Liver (tissue), 9 donors: ENCODE measurements around the gene ZSWIM6. TPM values are rescaled to one million over a fixed set of nuclear protein-coding genes. Genes with fewer than 3 reads are reported as not detected.

Experiments used
- DNase-seq: peaks from one replicate; pipeline ENCODE4 v3.0.0-alpha.2; 2017; ENCODE audit warnings: low spot score
- H3K27ac ChIP-seq, 2 donors: one replicate each; pipeline ENCODE4 v1.7.0; 2013; ENCODE audit warnings: inconsistent platforms in 2 of 2, low read length in 2 of 2, control low read depth in 1 of 2, low read depth in 1 of 2, mild to moderate bottlenecking in 1 of 2
- H3K27me3 ChIP-seq, 4 donors: one replicate each; pipeline versions ENCODE4 v1.6.1 to v1.7.0; 2013; ENCODE audit warnings: low read length in 3 of 4, inconsistent platforms in 1 of 4, mild to moderate bottlenecking in 1 of 4, moderate library complexity in 1 of 4; ENCODE audit not compliant: control insufficient read depth in 4 of 4, insufficient read depth in 4 of 4
- H3K36me3 ChIP-seq, 4 donors: one replicate each; pipeline versions ENCODE4 v1.6.1 to v1.7.0; 2013; ENCODE audit warnings: low read length in 3 of 4, mild to moderate bottlenecking in 3 of 4, low read depth in 1 of 4, moderate library complexity in 1 of 4; ENCODE audit not compliant: control insufficient read depth in 4 of 4, insufficient read depth in 3 of 4
- H3K4me1 ChIP-seq, 4 donors: one replicate each; pipeline versions ENCODE4 v1.6.1 to v1.7.0; 2013; ENCODE audit warnings: low read length in 3 of 4, mild to moderate bottlenecking in 3 of 4, moderate library complexity in 1 of 4; ENCODE audit not compliant: control insufficient read depth in 4 of 4, insufficient read depth in 4 of 4
- H3K4me3 ChIP-seq, 3 donors: one replicate each; pipeline versions ENCODE4 v1.6.1 to v1.7.0; 2013; ENCODE audit warnings: low read length in 3 of 3, control low read depth in 1 of 3, low read depth in 1 of 3, mild to moderate bottlenecking in 1 of 3
- H3K9ac ChIP-seq, 2 donors: one replicate each; pipeline ENCODE4 v1.7.0; 2013; ENCODE audit warnings: low read length in 2 of 2, mild to moderate bottlenecking in 2 of 2, moderate library complexity in 2 of 2, control low read depth in 1 of 2, low read depth in 1 of 2
- H3K9me3 ChIP-seq, 4 donors: one replicate each; pipeline versions ENCODE4 v1.6.1 to v1.7.0; 2013; ENCODE audit warnings: low read length in 3 of 4; ENCODE audit not compliant: control insufficient read depth in 4 of 4
- EGR1 ChIP-seq, 2 donors: IDR thresholded peaks; 2 replicates each; pipeline ENCODE4 v1.6.1; 2016 to 2018; ENCODE audit warnings: antibody characterized with exemption in 2 of 2, low read depth in 2 of 2
- FOXA1 ChIP-seq: IDR thresholded peaks from 2 replicates; pipeline ENCODE4 v1.6.1; 2016; ENCODE audit warnings: antibody characterized with exemption
- FOXA2 ChIP-seq: IDR thresholded peaks from 2 replicates; pipeline ENCODE4 v1.6.1; 2016; ENCODE audit warnings: antibody characterized with exemption
- GABPA ChIP-seq, 2 donors: IDR thresholded peaks in 1 of 2; conservative IDR thresholded peaks in 1 of 2; 2 replicates each; pipeline ENCODE4 v1.6.1; 2016; ENCODE audit warnings: antibody characterized with exemption in 2 of 2, mild to moderate bottlenecking in 1 of 2, moderate library complexity in 1 of 2
- HNF4A ChIP-seq, 2 donors: conservative IDR thresholded peaks; 2 replicates each; pipeline ENCODE4 v1.6.1; 2016; ENCODE audit warnings: antibody characterized with exemption in 2 of 2, mild to moderate bottlenecking in 2 of 2
- HNF4G ChIP-seq: IDR thresholded peaks from 2 replicates; pipeline ENCODE4 v1.6.1; 2016; ENCODE audit warnings: antibody characterized with exemption
- JUND ChIP-seq, 2 donors: IDR thresholded peaks; 2 replicates each; pipeline ENCODE4 v1.6.1; 2016; ENCODE audit warnings: antibody characterized with exemption in 2 of 2
- NR2F2 ChIP-seq: IDR thresholded peaks from 2 replicates; pipeline ENCODE4 v1.6.1; 2016; ENCODE audit warnings: antibody characterized with exemption
- RXRA ChIP-seq, 2 donors: IDR thresholded peaks; 2 replicates each; pipeline ENCODE4 v1.6.1; 2017 to 2018; ENCODE audit warnings: antibody characterized with exemption in 2 of 2, mild to moderate bottlenecking in 1 of 2
- SP1 ChIP-seq: IDR thresholded peaks from 2 replicates; pipeline ENCODE4 v1.6.1; 2018; ENCODE audit warnings: antibody characterized with exemption, mild to moderate bottlenecking
- TAF1 ChIP-seq: conservative IDR thresholded peaks from 2 replicates; pipeline ENCODE4 v1.6.1; 2016; ENCODE audit warnings: antibody characterized with exemption, mild to moderate bottlenecking
- YY1 ChIP-seq: IDR thresholded peaks from 2 replicates; pipeline ENCODE4 v1.6.1; 2016; ENCODE audit warnings: antibody characterized with exemption, mild to moderate bottlenecking
- WGBS: extraction: QIAGEN DNeasy Blood & Tissue Kit; methylation state at CpG from one replicate; pipeline ENCODE4 v1.1.7; 2013; 5-methylcytosine and 5-hydroxymethylcytosine counted together
- polyA plus RNA-seq, 2 donors: library from polyadenylated mRNA; stranded (reverse) in 1 of 2; unstranded in 1 of 2; fragments of 200-250 nt in 1 of 2; fragments of >200 nt in 1 of 2; fragmentation: Nextera tagmentation in 1 of 2; extraction: Ambion mirVana in 1 of 2; gene quantifications; one replicate each; pipeline versions ENCODE4 v1.2.1 to v1.2.3, GENCODE V29; 2013 to 2015
- total RNA-seq, 2 donors: library from RNA; depleted of rRNA; stranded (reverse); fragments of >200 nt; gene quantifications; one replicate each; pipeline ENCODE4 v1.2.3, GENCODE V29; 2014
- TF ChIP-seq, protein P1 (sequence below): fragments of 150-350 bp; IDR thresholded peaks from 2 replicates; pipeline ENCODE4 v1.5.1; 2017; ENCODE audit warnings: improper control_type of control experiment, low read depth, low read length; ENCODE audit not compliant: missing input control
- TF ChIP-seq, protein P2 (sequence below): IDR thresholded peaks from 2 replicates; pipeline ENCODE4 v1.6.1; 2016; ENCODE audit warnings: antibody characterized with exemption
- TF ChIP-seq, protein P3 (sequence below): IDR thresholded peaks from 2 replicates; pipeline ENCODE4 v1.6.1; 2016; ENCODE audit warnings: antibody characterized with exemption, mild to moderate bottlenecking
- TF ChIP-seq, protein P4 (sequence below): IDR thresholded peaks from 2 replicates; pipeline ENCODE4 v1.6.1; 2016; ENCODE audit warnings: antibody characterized with exemption
- TF ChIP-seq, protein P5 (sequence below): IDR thresholded peaks from 2 replicates; pipeline ENCODE4 v1.6.1; 2016; ENCODE audit warnings: antibody characterized with exemption
- donor health status: healthy.
- donor health status: healthy.
- donor health status: healthy.
- donor health status: healthy.
- donor health status: healthy.

Gene ZSWIM6
- total and polyA plus RNA-seq, 4 donors, result 1.3 to 5.2 (median 3.3) TPM

GRCh38 chr5:61471352-61471751 is 139.3 kb downstream of the ZSWIM6 start:
- no peak overlapping the region for H3K27ac ChIP-seq
- no peaks in the 10 kb centered on the region for H3K27me3 ChIP-seq
- TF ChIP-seq HNF4A (conservative IDR thresholded peaks at IDR 0.05), result no peak
- TF ChIP-seq FOXA1, result no peak
- TF ChIP-seq JUND (IDR thresholded peaks at IDR 0.05), result no peak
- TF ChIP-seq, protein P1, sequence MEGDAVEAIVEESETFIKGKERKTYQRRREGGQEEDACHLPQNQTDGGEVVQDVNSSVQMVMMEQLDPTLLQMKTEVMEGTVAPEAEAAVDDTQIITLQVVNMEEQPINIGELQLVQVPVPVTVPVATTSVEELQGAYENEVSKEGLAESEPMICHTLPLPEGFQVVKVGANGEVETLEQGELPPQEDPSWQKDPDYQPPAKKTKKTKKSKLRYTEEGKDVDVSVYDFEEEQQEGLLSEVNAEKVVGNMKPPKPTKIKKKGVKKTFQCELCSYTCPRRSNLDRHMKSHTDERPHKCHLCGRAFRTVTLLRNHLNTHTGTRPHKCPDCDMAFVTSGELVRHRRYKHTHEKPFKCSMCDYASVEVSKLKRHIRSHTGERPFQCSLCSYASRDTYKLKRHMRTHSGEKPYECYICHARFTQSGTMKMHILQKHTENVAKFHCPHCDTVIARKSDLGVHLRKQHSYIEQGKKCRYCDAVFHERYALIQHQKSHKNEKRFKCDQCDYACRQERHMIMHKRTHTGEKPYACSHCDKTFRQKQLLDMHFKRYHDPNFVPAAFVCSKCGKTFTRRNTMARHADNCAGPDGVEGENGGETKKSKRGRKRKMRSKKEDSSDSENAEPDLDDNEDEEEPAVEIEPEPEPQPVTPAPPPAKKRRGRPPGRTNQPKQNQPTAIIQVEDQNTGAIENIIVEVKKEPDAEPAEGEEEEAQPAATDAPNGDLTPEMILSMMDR, result no peak
- TF ChIP-seq, protein P2, sequence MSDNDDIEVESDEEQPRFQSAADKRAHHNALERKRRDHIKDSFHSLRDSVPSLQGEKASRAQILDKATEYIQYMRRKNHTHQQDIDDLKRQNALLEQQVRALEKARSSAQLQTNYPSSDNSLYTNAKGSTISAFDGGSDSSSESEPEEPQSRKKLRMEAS, result no peak
- no peak for TF ChIP-seq YY1
- TF ChIP-seq, protein P3, sequence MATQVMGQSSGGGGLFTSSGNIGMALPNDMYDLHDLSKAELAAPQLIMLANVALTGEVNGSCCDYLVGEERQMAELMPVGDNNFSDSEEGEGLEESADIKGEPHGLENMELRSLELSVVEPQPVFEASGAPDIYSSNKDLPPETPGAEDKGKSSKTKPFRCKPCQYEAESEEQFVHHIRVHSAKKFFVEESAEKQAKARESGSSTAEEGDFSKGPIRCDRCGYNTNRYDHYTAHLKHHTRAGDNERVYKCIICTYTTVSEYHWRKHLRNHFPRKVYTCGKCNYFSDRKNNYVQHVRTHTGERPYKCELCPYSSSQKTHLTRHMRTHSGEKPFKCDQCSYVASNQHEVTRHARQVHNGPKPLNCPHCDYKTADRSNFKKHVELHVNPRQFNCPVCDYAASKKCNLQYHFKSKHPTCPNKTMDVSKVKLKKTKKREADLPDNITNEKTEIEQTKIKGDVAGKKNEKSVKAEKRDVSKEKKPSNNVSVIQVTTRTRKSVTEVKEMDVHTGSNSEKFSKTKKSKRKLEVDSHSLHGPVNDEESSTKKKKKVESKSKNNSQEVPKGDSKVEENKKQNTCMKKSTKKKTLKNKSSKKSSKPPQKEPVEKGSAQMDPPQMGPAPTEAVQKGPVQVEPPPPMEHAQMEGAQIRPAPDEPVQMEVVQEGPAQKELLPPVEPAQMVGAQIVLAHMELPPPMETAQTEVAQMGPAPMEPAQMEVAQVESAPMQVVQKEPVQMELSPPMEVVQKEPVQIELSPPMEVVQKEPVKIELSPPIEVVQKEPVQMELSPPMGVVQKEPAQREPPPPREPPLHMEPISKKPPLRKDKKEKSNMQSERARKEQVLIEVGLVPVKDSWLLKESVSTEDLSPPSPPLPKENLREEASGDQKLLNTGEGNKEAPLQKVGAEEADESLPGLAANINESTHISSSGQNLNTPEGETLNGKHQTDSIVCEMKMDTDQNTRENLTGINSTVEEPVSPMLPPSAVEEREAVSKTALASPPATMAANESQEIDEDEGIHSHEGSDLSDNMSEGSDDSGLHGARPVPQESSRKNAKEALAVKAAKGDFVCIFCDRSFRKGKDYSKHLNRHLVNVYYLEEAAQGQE, result no peak
- no peak for TF ChIP-seq TAF1
- no peak for TF ChIP-seq NR2F2
- no peak for TF ChIP-seq EGR1 (IDR thresholded peaks at IDR 0.05; ENCODE audit: low read depth in 2 of 2)
- TF ChIP-seq, protein P4, sequence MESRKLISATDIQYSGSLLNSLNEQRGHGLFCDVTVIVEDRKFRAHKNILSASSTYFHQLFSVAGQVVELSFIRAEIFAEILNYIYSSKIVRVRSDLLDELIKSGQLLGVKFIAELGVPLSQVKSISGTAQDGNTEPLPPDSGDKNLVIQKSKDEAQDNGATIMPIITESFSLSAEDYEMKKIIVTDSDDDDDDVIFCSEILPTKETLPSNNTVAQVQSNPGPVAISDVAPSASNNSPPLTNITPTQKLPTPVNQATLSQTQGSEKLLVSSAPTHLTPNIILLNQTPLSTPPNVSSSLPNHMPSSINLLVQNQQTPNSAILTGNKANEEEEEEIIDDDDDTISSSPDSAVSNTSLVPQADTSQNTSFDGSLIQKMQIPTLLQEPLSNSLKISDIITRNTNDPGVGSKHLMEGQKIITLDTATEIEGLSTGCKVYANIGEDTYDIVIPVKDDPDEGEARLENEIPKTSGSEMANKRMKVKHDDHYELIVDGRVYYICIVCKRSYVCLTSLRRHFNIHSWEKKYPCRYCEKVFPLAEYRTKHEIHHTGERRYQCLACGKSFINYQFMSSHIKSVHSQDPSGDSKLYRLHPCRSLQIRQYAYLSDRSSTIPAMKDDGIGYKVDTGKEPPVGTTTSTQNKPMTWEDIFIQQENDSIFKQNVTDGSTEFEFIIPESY, result no peak
- TF ChIP-seq HNF4G, result no peak
- H3K36me3 ChIP-seq, result peaks cover 0 to 2% (median 0%) of the 10 kb centered on the region in 4 donors
- no peak overlapping the region for H3K9ac ChIP-seq
- H3K4me3 ChIP-seq, result no peak overlapping the region
- no peaks in the 10 kb centered on the region for H3K9me3 ChIP-seq
- no peak for DNase-seq
- WGBS, result 94% methylated on average over 1 of the region's 1 CpG
- H3K4me1 ChIP-seq, result peaks cover 0 to 26% (median 14%) of the 10 kb centered on the region in 4 donors

DNA sequence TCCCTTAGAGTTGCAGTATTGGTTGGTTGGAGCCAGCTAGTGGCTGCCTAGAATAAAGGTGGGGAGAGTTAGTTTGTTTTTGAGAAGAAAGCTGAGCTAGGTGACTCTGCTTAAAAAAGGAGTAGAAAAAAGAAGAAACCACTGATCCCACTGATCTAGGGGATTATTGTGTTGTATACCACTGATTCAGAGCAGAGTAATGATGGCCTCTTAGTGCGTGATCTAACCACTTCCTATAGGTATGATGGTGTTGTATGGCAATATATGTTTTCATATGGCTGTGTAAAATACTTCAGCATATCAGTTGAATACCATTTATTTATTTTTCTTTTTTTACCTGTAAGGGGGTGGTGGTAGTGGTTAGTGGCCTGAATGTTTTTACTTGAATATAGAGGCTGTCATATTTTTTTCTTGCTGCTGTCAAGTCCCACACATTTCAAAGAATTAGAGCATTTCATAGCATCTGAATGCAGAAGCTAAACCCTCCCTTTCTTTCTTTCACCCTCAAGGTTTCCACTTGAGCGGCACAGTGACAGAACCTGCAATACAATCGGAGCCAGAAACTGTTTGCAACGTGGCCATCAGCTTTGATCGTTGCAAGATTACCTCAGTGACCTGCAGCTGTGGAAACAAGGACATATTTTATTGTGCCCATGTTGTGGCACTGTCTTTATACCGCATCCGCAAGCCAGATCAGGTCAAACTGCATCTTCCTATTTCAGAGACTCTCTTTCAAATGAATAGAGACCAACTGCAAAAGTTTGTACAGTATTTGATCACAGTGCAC is 140.3 kb downstream of the ZSWIM6 start:
- 58% methylated on average over 7 of the region's 7 CpGs for WGBS
- Histone ChIP-seq H3K27ac (no peak overlapping the region), H3K4me3 (no peak overlapping the region), H3K36me3 (peaks cover 0 to 2% (median 0%) of the 10 kb centered on the region in 4 donors), H3K9me3 (no peaks in the 10 kb centered on the region), H3K27me3 (no peaks in the 10 kb centered on the region), H3K4me1 (peaks cover 0 to 25% (median 7%) of the 10 kb centered on the region in 4 donors), H3K9ac (no peak overlapping the region)
- DNase-seq, result no peak
- TF ChIP-seq, protein P3, result no peak
- no peak for TF ChIP-seq FOXA1
- no peak for TF ChIP-seq FOXA2
- no peak for TF ChIP-seq NR2F2
- no peak for TF ChIP-seq YY1
- TF ChIP-seq GABPA (IDR thresholded peaks at IDR 0.05 in 1 of 2, conservative IDR thresholded peaks at IDR 0.05 in 1 of 2), result no peak
- TF ChIP-seq TAF1, result no peak
- TF ChIP-seq, protein P4, result no peak
- no peak for TF ChIP-seq RXRA (IDR thresholded peaks at IDR 0.05)
- no peak for TF ChIP-seq SP1
- no peak for TF ChIP-seq HNF4A (conservative IDR thresholded peaks at IDR 0.05)
- TF ChIP-seq, protein P5, sequence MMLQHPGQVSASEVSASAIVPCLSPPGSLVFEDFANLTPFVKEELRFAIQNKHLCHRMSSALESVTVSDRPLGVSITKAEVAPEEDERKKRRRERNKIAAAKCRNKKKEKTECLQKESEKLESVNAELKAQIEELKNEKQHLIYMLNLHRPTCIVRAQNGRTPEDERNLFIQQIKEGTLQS, result no peak
- TF ChIP-seq JUND (IDR thresholded peaks at IDR 0.05), result no peak
